ENCODE data around the gene PSTPIP1.

PSTPIP1 gene

GRCh38 chr15:77010857-77011256, 15.9 kb downstream of the PSTPIP1 start:
- no peak for DNase-seq (ENCODE audit: low read depth)
- no peak overlapping the region for H3K4me3 ChIP-seq (ENCODE audit: low read depth, low read length)
- no peak for TF ChIP-seq MAX (IDR thresholded peaks at IDR 0.05; ENCODE audit: low read depth, low read length)
- TF ChIP-seq POLR2A (IDR thresholded peaks at IDR 0.05; ENCODE audit: extremely low read depth, insufficient read length): no peak
- no peak for TF ChIP-seq MYC (IDR thresholded peaks at IDR 0.05; ENCODE audit: low read depth, low read length)
- TF ChIP-seq CTCF (IDR thresholded peaks at IDR 0.05; ENCODE audit: low read depth, low read length): no peak

GRCh38 chr15:77012117-77012712, 17.3 kb downstream of the PSTPIP1 start:
- no peak overlapping the region for H3K4me3 ChIP-seq (ENCODE audit: low read depth, low read length)
- TF ChIP-seq CTCF (IDR thresholded peaks at IDR 0.05; ENCODE audit: low read depth, low read length): no peak
- TF ChIP-seq POLR2A (IDR thresholded peaks at IDR 0.05; ENCODE audit: extremely low read depth, insufficient read length): no peak
- no peak for TF ChIP-seq MYC (IDR thresholded peaks at IDR 0.05; ENCODE audit: low read depth, low read length)
- no peak for TF ChIP-seq MAX (IDR thresholded peaks at IDR 0.05; ENCODE audit: low read depth, low read length)
- DNase-seq (ENCODE audit: low read depth): no peak

- TF ChIP-seq MYC (IDR thresholded peaks at IDR 0.05; ENCODE audit: low read depth, low read length): no peak
- TF ChIP-seq POLR2A (IDR thresholded peaks at IDR 0.05; ENCODE audit: extremely low read depth, insufficient read length): no peak
- TF ChIP-seq MAX (IDR thresholded peaks at IDR 0.05; ENCODE audit: low read depth, low read length): no peak
- TF ChIP-seq CTCF (IDR thresholded peaks at IDR 0.05; ENCODE audit: low read depth, low read length): no peak
- no peak for DNase-seq (ENCODE audit: low read depth)
- no peak overlapping the region for H3K4me3 ChIP-seq (ENCODE audit: low read depth, low read length)
These were observed 17.9 kb downstream of the PSTPIP1 start for GRCh38 chr15:77012868-77013267.

GRCh38 chr15:77013776-77014131, 18.8 kb downstream of the PSTPIP1 start:
- TF ChIP-seq MAX (IDR thresholded peaks at IDR 0.05; ENCODE audit: low read depth, low read length): no peak
- no peak for TF ChIP-seq MYC (IDR thresholded peaks at IDR 0.05; ENCODE audit: low read depth, low read length)
- no peak for TF ChIP-seq POLR2A (IDR thresholded peaks at IDR 0.05; ENCODE audit: extremely low read depth, insufficient read length)
- no peak overlapping the region for H3K4me3 ChIP-seq (ENCODE audit: low read depth, low read length)
- DNase-seq (ENCODE audit: low read depth): peak; percentile 56

GRCh38 chr15:77014132-77015081, 19.5 kb downstream of the PSTPIP1 start:
- peak; percentile 92 for DNase-seq (ENCODE audit: low read depth)
- TF ChIP-seq MYC (IDR thresholded peaks at IDR 0.05; ENCODE audit: low read depth, low read length) (0 out of 2 replicates have a peak, but pooled peaks have one; percentile 25), POLR2A (IDR thresholded peaks at IDR 0.05; ENCODE audit: extremely low read depth, insufficient read length) (no peak), CTCF (IDR thresholded peaks at IDR 0.05; ENCODE audit: low read depth, low read length) (no peak), MAX (IDR thresholded peaks at IDR 0.05; ENCODE audit: low read depth, low read length) (0 out of 2 replicates have a peak, but pooled peaks have one; percentile 30)
- no peak overlapping the region for H3K4me3 ChIP-seq (ENCODE audit: low read depth, low read length)

All from NB4 (cell line).